Keratinocyte (primary cell): ENCODE results near the gene POU4F1. TPM values are rescaled to one million over a fixed set of nuclear protein-coding genes. Genes with fewer than 3 reads are reported as not detected.
A peak's percentile ranks its signal among the peaks of the same experiment; 100 is the strongest.

Experiments
- DNase-seq: peaks from one replicate; pipeline ENCODE4 v3.0.0-alpha.2; 2011; ENCODE audit warnings: low read depth, missing footprints, low spot score
- FAIRE-seq: peaks from 2 replicates; lab custom pipeline; 2011; peaks lifted over from hg19 to GRCh38; lab: Jason Lieb, UNC
- H2AFZ ChIP-seq: 2 replicates; pipeline ENCODE4 v1.6.0; 2012; ENCODE audit warnings: low read length, control low read depth, inconsistent platforms; ENCODE audit not compliant: control insufficient read depth
- H3K27ac ChIP-seq: 2 replicates; pipeline ENCODE4 v1.5.1; 2011; ENCODE audit warnings: low read length; ENCODE audit not compliant: control insufficient read depth, insufficient read depth
- H3K27me3 ChIP-seq: 3 replicates; pipeline ENCODE4 v1.6.0; 2011; ENCODE audit warnings: low read length; ENCODE audit not compliant: control insufficient read depth, insufficient read depth; ENCODE audit errors: extremely low read depth
- H3K36me3 ChIP-seq, 2 experiments: 2 replicates in 1 of 2; 3 replicates in 1 of 2; pipeline ENCODE4 v1.5.1; 2011; ENCODE audit warnings: low read length in 2 of 2, mild to moderate bottlenecking in 1 of 2; ENCODE audit not compliant: control insufficient read depth in 2 of 2, insufficient read depth in 2 of 2; ENCODE audit errors: extremely low read depth in 1 of 2
- H3K4me1 ChIP-seq: 3 replicates; pipeline ENCODE4 v1.5.1; 2011; ENCODE audit warnings: low read length; ENCODE audit not compliant: control insufficient read depth, insufficient read depth; ENCODE audit errors: extremely low read depth
- H3K4me2 ChIP-seq: 3 replicates; pipeline ENCODE4 v1.6.0; 2011; ENCODE audit warnings: low read depth, low read length; ENCODE audit not compliant: control insufficient read depth, insufficient read depth; ENCODE audit errors: extremely low read depth
- H3K4me3 ChIP-seq, 3 experiments: fragments of 200-600 bp in 1 of 3; sonication (generic) in 1 of 3; 2 replicates in 2 of 3; 3 replicates in 1 of 3; pipeline ENCODE4 v1.5.1; 2011 to 2016; ENCODE audit warnings: low read length in 3 of 3, mild to moderate bottlenecking in 3 of 3, control low read depth in 2 of 3, inconsistent platforms in 1 of 3, low read depth in 1 of 3, mixed read lengths in 1 of 3, mixed run types in 1 of 3, moderate library complexity in 1 of 3; ENCODE audit not compliant: control insufficient read depth in 2 of 3, insufficient read depth in 2 of 3; ENCODE audit errors: extremely low read depth in 1 of 3
- H3K79me2 ChIP-seq: 2 replicates; pipeline ENCODE4 v1.6.0; 2012; ENCODE audit warnings: low read length; ENCODE audit not compliant: control insufficient read depth, insufficient read depth
- H3K9ac ChIP-seq: 3 replicates; pipeline ENCODE4 v1.6.0; 2011; ENCODE audit warnings: low read length; ENCODE audit not compliant: control insufficient read depth, insufficient read depth; ENCODE audit errors: extremely low read depth
- H3K9me1 ChIP-seq: 3 replicates; pipeline ENCODE4 v1.6.0; 2011; ENCODE audit warnings: low read length; ENCODE audit not compliant: control insufficient read depth, insufficient read depth; ENCODE audit errors: extremely low read depth
- H3K9me3 ChIP-seq: 2 replicates; pipeline ENCODE4 v1.5.1; 2012; ENCODE audit warnings: low read depth, low read length; ENCODE audit not compliant: control insufficient read depth
- H4K20me1 ChIP-seq: 3 replicates; pipeline ENCODE4 v1.6.0; 2011; ENCODE audit warnings: low read length; ENCODE audit not compliant: control insufficient read depth, insufficient read depth; ENCODE audit errors: extremely low read depth
- EZH2 ChIP-seq: IDR thresholded peaks from one replicate; pipeline ENCODE4 v1.6.1; 2012; ENCODE audit warnings: inconsistent platforms, mild to moderate bottlenecking, low read length, moderate library complexity
- dilution Hi-C: fragments of 300-500 bp; cut with MboI; formaldehyde crosslinking; loops from one replicate; pipeline ENCODE4 v1.7.0; 2020; ENCODE audit warnings: low sequenced_read_pairs; ENCODE audit not compliant: extremely low pct_ligation_motif_present
- polyA minus RNA-seq, 3 experiments: library from RNA; depleted of rRNA, polyadenylated mRNA; stranded (reverse); fragments of >200 nt; gene quantifications; 1 replicate in 1 of 3; 2 replicates in 1 of 3; 3 replicates in 1 of 3; pipeline ENCODE4 v1.2.3, GENCODE V29; 2011
- polyA plus RNA-seq, 5 experiments: library from polyadenylated mRNA; depleted of rRNA in 3 of 5; stranded (reverse) in 3 of 5; stranded (forward) in 1 of 5; unstranded in 1 of 5; fragments of >200 nt; gene quantifications; 1 replicate in 1 of 5; 2 replicates in 3 of 5; 3 replicates in 1 of 5; pipeline versions ENCODE4 v1.2.1 to v1.2.3, GENCODE V29; 2011 to 2012; ENCODE audit warnings: missing spikeins in 2 of 5, low read depth in 1 of 5, low replicate concordance in 1 of 5
- TF ChIP-seq, protein P1 (sequence below), 3 experiments: IDR thresholded peaks in 1 of 3; conservative IDR thresholded peaks in 1 of 3; optimal IDR thresholded peaks in 1 of 3; 2 replicates in 2 of 3; 3 replicates in 1 of 3; pipeline versions ENCODE3 to v1.5.1; 2011; ENCODE audit warnings: low read length in 3 of 3, mild to moderate bottlenecking in 3 of 3, moderate library complexity in 2 of 3, control low read depth in 1 of 3, inconsistent platforms in 1 of 3; ENCODE audit not compliant: insufficient read depth in 2 of 3; ENCODE audit errors: extremely low read depth in 1 of 3

Gene POU4F1, protein sequence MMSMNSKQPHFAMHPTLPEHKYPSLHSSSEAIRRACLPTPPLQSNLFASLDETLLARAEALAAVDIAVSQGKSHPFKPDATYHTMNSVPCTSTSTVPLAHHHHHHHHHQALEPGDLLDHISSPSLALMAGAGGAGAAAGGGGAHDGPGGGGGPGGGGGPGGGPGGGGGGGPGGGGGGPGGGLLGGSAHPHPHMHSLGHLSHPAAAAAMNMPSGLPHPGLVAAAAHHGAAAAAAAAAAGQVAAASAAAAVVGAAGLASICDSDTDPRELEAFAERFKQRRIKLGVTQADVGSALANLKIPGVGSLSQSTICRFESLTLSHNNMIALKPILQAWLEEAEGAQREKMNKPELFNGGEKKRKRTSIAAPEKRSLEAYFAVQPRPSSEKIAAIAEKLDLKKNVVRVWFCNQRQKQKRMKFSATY
- polyA plus RNA-seq (not detected in 3 replicates), polyA minus RNA-seq (not detected in 3 replicates)
- not detected for polyA plus RNA-seq (2011; ENCODE audit: low read depth)
- polyA plus RNA-seq (2011; cell fraction: cytosol; rRNA removed), result not detected in 2 replicates
- polyA plus RNA-seq (2011; cell fraction: nucleus; rRNA removed), result 0.03 TPM in 1 of 2 replicates, not detected in the other
- 0.04 TPM in 1 of 2 replicates, not detected in the other for polyA plus RNA-seq (2012; ENCODE audit: low replicate concordance)
- polyA minus RNA-seq (2011; cell fraction: cytosol; rRNA and poly(A)+ RNA removed), result not detected
- not detected in 2 replicates for polyA minus RNA-seq (2011; cell fraction: nucleus; rRNA and poly(A)+ RNA removed)

GRCh38 chr13:78603240-78603957 is at the start of gene POU4F1:
Gene POU4F1 (minus strand): TSS chr13:78603552. CDS start chr13:78603326, 226 bp downstream.
- Histone ChIP-seq H4K20me1 (no peaks in the 10 kb centered on the region), H3K36me3 (no peaks in the 10 kb centered on the region), H3K9me3 (no peaks in the 10 kb centered on the region), H3K27ac (no peak within 1 kb of the TSS), H3K9me1 (no peaks in the 10 kb centered on the region), H2AFZ (peak within 1 kb of the TSS; percentile 30), H3K27me3 (peaks cover 97% of the 10 kb centered on the region), H3K4me2 (peak within 1 kb of the TSS; percentile 54), H3K9ac (no peak within 1 kb of the TSS), H3K4me1 (peaks cover 4% of the 10 kb centered on the region), H3K79me2 (no peaks in the 10 kb centered on the region), H3K4me3 (peak within 1 kb of the TSS; percentile 17 to 51 (median 46))
- no peak for FAIRE-seq
- dilution Hi-C loops, result no loop called here
- TF ChIP-seq EZH2, result peak; percentile 3
- TF ChIP-seq, protein P1, sequence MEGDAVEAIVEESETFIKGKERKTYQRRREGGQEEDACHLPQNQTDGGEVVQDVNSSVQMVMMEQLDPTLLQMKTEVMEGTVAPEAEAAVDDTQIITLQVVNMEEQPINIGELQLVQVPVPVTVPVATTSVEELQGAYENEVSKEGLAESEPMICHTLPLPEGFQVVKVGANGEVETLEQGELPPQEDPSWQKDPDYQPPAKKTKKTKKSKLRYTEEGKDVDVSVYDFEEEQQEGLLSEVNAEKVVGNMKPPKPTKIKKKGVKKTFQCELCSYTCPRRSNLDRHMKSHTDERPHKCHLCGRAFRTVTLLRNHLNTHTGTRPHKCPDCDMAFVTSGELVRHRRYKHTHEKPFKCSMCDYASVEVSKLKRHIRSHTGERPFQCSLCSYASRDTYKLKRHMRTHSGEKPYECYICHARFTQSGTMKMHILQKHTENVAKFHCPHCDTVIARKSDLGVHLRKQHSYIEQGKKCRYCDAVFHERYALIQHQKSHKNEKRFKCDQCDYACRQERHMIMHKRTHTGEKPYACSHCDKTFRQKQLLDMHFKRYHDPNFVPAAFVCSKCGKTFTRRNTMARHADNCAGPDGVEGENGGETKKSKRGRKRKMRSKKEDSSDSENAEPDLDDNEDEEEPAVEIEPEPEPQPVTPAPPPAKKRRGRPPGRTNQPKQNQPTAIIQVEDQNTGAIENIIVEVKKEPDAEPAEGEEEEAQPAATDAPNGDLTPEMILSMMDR (optimal IDR thresholded peaks at IDR 0.05 in 1 of 3, IDR thresholded peaks at IDR 0.05 in 1 of 3, conservative IDR thresholded peaks at IDR 0.05 in 1 of 3; ENCODE audit: extremely low read depth in 1 of 3, insufficient read depth in 2 of 3, low read length in 3 of 3), result no peak
- peak; percentile 7 for DNase-seq

DNA sequence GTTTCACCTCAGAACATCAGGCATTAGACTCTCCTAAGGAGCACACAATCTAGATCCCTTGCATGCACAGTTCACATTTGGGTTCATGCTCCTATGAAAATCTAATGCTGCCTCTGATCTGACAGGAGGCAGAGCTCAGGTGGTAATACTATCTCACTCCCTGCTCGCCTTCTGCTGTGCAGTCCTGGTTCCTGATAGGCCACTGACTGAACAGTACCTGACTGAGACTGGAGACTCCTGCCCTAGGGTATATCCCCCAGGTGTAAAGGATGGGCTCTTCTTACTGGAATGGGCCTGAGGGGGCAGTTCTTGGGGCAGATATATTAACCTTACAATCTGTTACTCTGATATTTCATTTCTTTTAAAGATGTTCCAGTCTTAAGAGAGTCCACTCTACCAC is 49.3 kb upstream of the POU4F1 start:
- H3K79me2 ChIP-seq, result peaks cover 93% of the 10 kb centered on the region
- H3K4me3 ChIP-seq, result no peak overlapping the region
- dilution Hi-C loops, result no loop called here

More for the DNA sequence above, 49.3 kb upstream of the POU4F1 start:
- no peaks in the 10 kb centered on the region for H3K4me1 ChIP-seq
- H3K9ac ChIP-seq, result no peak overlapping the region
- no peaks in the 10 kb centered on the region for H3K36me3 ChIP-seq
- no peak overlapping the region for H3K27ac ChIP-seq
- DNase-seq (no peak), FAIRE-seq (no peak)
- H3K27me3 ChIP-seq, result no peaks in the 10 kb centered on the region
- H3K4me2 ChIP-seq, result no peak overlapping the region
- no peaks in the 10 kb centered on the region for H3K9me1 ChIP-seq
- H3K9me3 ChIP-seq, result no peaks in the 10 kb centered on the region
- no peak overlapping the region for H2AFZ ChIP-seq
- H4K20me1 ChIP-seq, result peaks cover 3% of the 10 kb centered on the region
- TF ChIP-seq, protein P1 (optimal IDR thresholded peaks at IDR 0.05 in 1 of 3, IDR thresholded peaks at IDR 0.05 in 1 of 3, conservative IDR thresholded peaks at IDR 0.05 in 1 of 3; ENCODE audit: extremely low read depth in 1 of 3, insufficient read depth in 2 of 3, low read length in 3 of 3), result no peak
- TF ChIP-seq EZH2, result no peak
